Testis (tissue), 3 donors: Measurements from ENCODE around the gene MACROD2. TPM values are rescaled to one million over a fixed set of nuclear protein-coding genes. Genes with fewer than 3 reads are reported as not detected.

Experiments used
- DNase-seq: peaks from one replicate; pipeline ENCODE4 v3.0.0-alpha.2; 2019
- H3K27ac ChIP-seq, 2 donors: fragments of 200-600 bp; sonication (generic); one replicate each; pipeline ENCODE4 v1.5.1; 2019
- H3K27me3 ChIP-seq: fragments of 200-600 bp; sonication (generic); one replicate; pipeline ENCODE4 v1.5.1; 2019
- H3K36me3 ChIP-seq: fragments of 200-600 bp; sonication (generic); one replicate; pipeline ENCODE4 v1.5.1; 2017; ENCODE audit warnings: low read depth; ENCODE audit errors: missing control alignments
- H3K4me1 ChIP-seq: fragments of 200-600 bp; sonication (generic); one replicate; pipeline ENCODE4 v1.5.1; 2019
- H3K4me3 ChIP-seq, 2 donors: fragments of 200-600 bp; sonication (generic); one replicate each; pipeline ENCODE4 v1.5.1; 2017 to 2019
- H3K9me3 ChIP-seq: fragments of 200-600 bp; sonication (generic); one replicate; pipeline ENCODE4 v1.5.1; 2017
- POLR2A ChIP-seq: fragments of 450-650 bp; IDR thresholded peaks from one replicate; pipeline ENCODE4 v1.6.1; 2017; ENCODE audit warnings: antibody characterized with exemption, mild to moderate bottlenecking, moderate library complexity
- WGBS, 2 donors: methylation state at CpG; one replicate each; pipeline ENCODE4 v1.1.5; 2018; 5-methylcytosine and 5-hydroxymethylcytosine counted together
- intact Hi-C: fragments of 100-400 bp; cut with DNase I; formaldehyde crosslinking; loops from one replicate; pipeline ENCODE4 v1.15.1; 2023; ENCODE audit warnings: low total_unique reads
- polyA plus RNA-seq: library from polyadenylated mRNA; stranded (reverse); fragments of 350-450 nt; fragmentation: Illumina TruSeq; extraction: RNeasy Lipid Tissue Mini Kit (QIAGEN cat#74804); gene quantifications from one replicate; pipeline ENCODE4 v1.2.3, GENCODE V29; 2014; ENCODE audit warnings: low read depth, low replicate concordance; ENCODE audit not compliant: insufficient read depth
- total RNA-seq, 2 donors: library from RNA; depleted of rRNA; stranded (reverse); fragments of >200 nt; gene quantifications; one replicate each; pipeline ENCODE4 v1.2.3, GENCODE V29; 2016
- TF ChIP-seq, protein P1 (sequence below), 3 experiments: fragments of 450-650 bp in 2 of 3; fragments of 200-600 bp in 1 of 3; sonication (generic) in 1 of 3; IDR thresholded peaks; one replicate each; pipeline ENCODE4 v1.5.1; 2016 to 2019; ENCODE audit warnings: antibody characterized with exemption in 3 of 3, mild to moderate bottlenecking in 2 of 3, moderate library complexity in 1 of 3

The MACROD2 gene
- total and polyA plus RNA-seq, 3 donors from 2014 or later: 12.6 to 20.6 (median 16.8) TPM

DNA sequence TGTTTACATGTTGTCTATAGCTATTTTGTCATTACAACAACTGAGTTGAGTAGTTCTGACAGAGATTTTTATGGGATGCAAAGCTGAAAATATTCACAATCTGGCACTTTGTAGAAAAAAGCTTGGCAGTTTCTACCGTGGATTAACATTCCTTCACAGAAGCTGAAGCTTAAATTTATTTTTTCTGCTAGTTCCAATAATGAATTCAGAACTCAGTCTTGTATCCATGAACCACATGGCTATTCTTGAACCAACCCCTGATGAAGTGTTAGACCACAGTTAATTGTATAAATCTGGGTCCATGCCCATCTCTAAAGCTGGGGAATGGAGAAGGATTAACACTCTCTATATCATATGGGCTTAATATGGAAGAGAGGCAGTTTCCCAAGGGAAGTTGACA, 1085.9 kb downstream of the MACROD2 start:
- DNase-seq: no peak
- 57 to 63% methylated on average over 1 of the region's 1 CpG for WGBS, 2 donors
- H3K4me1 ChIP-seq: no peaks in the 10 kb centered on the region
- no peaks in the 10 kb centered on the region for H3K27me3 ChIP-seq
- no peaks in the 10 kb centered on the region for H3K36me3 ChIP-seq
- TF ChIP-seq, protein P1, sequence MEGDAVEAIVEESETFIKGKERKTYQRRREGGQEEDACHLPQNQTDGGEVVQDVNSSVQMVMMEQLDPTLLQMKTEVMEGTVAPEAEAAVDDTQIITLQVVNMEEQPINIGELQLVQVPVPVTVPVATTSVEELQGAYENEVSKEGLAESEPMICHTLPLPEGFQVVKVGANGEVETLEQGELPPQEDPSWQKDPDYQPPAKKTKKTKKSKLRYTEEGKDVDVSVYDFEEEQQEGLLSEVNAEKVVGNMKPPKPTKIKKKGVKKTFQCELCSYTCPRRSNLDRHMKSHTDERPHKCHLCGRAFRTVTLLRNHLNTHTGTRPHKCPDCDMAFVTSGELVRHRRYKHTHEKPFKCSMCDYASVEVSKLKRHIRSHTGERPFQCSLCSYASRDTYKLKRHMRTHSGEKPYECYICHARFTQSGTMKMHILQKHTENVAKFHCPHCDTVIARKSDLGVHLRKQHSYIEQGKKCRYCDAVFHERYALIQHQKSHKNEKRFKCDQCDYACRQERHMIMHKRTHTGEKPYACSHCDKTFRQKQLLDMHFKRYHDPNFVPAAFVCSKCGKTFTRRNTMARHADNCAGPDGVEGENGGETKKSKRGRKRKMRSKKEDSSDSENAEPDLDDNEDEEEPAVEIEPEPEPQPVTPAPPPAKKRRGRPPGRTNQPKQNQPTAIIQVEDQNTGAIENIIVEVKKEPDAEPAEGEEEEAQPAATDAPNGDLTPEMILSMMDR (IDR thresholded peaks at IDR 0.05): no peak
- TF ChIP-seq POLR2A: no peak
- no peak overlapping the region for H3K27ac ChIP-seq
- intact Hi-C loops: no loop called here
- H3K9me3 ChIP-seq: no peaks in the 10 kb centered on the region
- H3K4me3 ChIP-seq: no peak overlapping the region

DNA sequence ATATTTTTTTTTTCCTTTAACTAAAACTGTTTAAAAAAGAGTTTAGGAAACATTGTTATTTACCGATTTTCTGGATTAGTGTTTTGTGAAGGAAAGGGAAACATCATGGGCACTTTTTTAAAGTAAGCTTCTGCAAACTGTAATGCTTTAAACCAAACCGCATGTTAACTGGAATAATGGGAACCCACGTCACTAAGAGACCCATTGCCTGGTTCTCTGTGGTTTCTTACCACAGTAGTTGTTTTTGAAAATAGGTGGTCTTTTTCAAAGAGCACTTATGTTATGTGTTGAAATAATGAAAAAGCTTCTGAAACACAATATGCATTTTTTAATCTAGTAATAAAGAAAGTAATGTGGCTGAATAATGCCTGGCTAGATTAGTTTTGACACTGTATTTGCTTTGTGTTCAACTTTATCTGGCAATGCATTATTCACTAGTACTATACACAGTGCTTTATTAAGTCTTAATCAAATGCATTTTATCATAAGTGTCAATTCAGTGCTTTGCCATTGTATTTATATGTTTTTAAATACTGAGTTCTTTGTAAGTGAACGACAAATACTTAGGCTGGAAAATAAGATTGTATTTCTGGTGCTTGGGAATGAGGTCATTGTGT, 1096.2 kb downstream of the MACROD2 start:
- TF ChIP-seq, protein P1 (IDR thresholded peaks at IDR 0.05): no peak
- no peak for TF ChIP-seq POLR2A
- intact Hi-C loops: no loop called here
- WGBS, 2 donors: 74 to 85% methylated on average over 4 of the region's 4 CpGs
- peaks cover 8% of the 10 kb centered on the region for H3K4me1 ChIP-seq
- H3K9me3 ChIP-seq: no peaks in the 10 kb centered on the region
- no peak overlapping the region for H3K4me3 ChIP-seq
- no peak for DNase-seq
- no peaks in the 10 kb centered on the region for H3K36me3 ChIP-seq
- no peaks in the 10 kb centered on the region for H3K27me3 ChIP-seq
- H3K27ac ChIP-seq: no peak overlapping the region

DNA sequence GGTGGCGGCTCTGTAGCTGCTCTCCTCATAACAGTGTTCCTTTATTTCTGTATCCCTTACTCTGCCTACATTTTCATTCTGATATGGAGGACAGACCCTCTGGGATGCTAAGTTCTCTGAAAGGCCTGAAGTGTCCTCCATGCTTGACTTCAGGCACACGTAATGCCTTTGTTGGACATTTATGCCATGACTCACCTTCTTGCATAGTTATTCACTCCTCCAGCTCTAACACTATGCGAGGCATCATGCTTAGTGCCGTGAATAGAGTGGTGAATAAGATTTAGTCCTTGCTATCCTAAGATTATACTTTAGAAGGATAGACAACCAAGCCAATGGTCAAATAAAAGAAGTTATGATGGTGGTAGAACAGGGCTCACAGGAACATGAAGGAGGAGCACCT, 1103.0 kb downstream of the MACROD2 start:
- DNase-seq: no peak
- H3K27me3 ChIP-seq: no peaks in the 10 kb centered on the region
- WGBS, 2 donors: 96 to 97% methylated on average over 4 of the region's 4 CpGs
- no peak for TF ChIP-seq POLR2A
- TF ChIP-seq, protein P1 (IDR thresholded peaks at IDR 0.05): no peak
- no peaks in the 10 kb centered on the region for H3K4me1 ChIP-seq
- H3K36me3 ChIP-seq: no peaks in the 10 kb centered on the region
- no peaks in the 10 kb centered on the region for H3K9me3 ChIP-seq
- no peak overlapping the region for H3K4me3 ChIP-seq
- H3K27ac ChIP-seq: no peak overlapping the region
- intact Hi-C loops: no loop called here

GRCh38 chr20:15099130-15099529, 1103.8 kb downstream of the MACROD2 start:
- no peak for TF ChIP-seq POLR2A
- TF ChIP-seq, protein P1 (IDR thresholded peaks at IDR 0.05): no peak
- no peaks in the 10 kb centered on the region for H3K9me3 ChIP-seq
- no peak overlapping the region for H3K4me3 ChIP-seq
- no peaks in the 10 kb centered on the region for H3K27me3 ChIP-seq
- no peaks in the 10 kb centered on the region for H3K36me3 ChIP-seq
- no peaks in the 10 kb centered on the region for H3K4me1 ChIP-seq
- WGBS, 2 donors: 89 to 95% methylated on average over 1 of the region's 1 CpG
- no peak for DNase-seq
- H3K27ac ChIP-seq: no peak overlapping the region
- intact Hi-C loops: no loop called here

DNA sequence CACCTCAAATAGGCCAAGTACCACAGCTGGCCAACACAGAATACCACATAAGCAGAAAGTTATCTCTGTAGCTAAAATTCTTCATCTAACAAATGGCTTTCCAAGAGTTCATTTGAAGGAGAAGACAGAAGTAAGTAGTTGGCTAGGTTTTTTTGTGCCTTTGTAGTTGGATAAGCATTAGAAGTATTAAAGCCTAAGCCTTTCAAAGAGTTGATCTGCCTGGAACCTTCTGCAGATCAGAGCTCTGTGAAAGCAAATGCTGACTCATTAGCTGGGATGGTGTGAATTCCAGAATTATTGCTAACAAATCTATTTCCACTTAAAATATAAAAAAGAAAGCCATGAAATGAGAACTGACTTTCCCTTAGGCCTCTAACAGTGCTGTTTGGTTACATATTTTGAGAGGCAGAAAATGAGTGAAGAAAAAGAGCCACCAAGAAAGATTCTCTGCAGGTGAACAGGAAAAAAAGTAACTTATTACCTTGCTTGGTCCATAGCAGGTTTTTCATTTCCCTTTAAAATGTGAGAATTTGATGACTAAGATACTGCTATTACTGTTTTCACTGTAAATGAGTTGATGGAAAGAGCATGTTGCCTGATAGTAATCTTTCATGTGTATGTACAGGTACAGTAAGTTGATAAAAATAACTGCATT, 1105.3 kb downstream of the MACROD2 start:
- no peaks in the 10 kb centered on the region for H3K4me1 ChIP-seq
- intact Hi-C loops: no loop called here
- no peak for DNase-seq
- H3K27me3 ChIP-seq: no peaks in the 10 kb centered on the region
- TF ChIP-seq, protein P1 (IDR thresholded peaks at IDR 0.05): no peak
- no peak for TF ChIP-seq POLR2A
- no peak overlapping the region for H3K4me3 ChIP-seq
- no peaks in the 10 kb centered on the region for H3K9me3 ChIP-seq
- no peak overlapping the region for H3K27ac ChIP-seq
- no peaks in the 10 kb centered on the region for H3K36me3 ChIP-seq
